ENCODE results near the gene ZNF493.

Gene ZNF493

DNA sequence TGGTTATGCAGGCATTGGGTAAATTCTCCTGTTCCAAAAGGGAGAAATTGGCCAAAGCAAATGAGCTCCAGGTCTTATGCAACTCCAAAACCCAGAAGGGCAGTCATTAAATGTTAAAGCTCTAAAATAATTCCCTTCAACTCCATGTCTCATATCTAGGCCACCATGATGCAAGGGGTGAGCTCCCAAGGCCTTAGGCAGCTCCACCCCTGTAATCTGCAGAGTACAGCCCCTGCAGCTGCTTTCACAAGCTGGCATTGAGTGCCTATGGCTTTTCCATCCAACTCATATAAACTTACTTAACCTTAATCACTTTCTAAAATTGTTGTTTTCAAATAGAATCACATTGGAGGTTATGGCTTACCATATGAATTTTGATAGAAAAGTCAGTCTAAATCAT, 63.8 kb downstream of the ZNF493 start:
- no peak for DNase-seq (ENCODE audit: low read depth)
- no peak overlapping the region for H3K4me3 ChIP-seq (replicated peaks; ENCODE audit: low read depth, low read length)
- no peak for TF ChIP-seq CTCF (IDR thresholded peaks at IDR 0.05; ENCODE audit: low read length, missing control alignments)

DNA sequence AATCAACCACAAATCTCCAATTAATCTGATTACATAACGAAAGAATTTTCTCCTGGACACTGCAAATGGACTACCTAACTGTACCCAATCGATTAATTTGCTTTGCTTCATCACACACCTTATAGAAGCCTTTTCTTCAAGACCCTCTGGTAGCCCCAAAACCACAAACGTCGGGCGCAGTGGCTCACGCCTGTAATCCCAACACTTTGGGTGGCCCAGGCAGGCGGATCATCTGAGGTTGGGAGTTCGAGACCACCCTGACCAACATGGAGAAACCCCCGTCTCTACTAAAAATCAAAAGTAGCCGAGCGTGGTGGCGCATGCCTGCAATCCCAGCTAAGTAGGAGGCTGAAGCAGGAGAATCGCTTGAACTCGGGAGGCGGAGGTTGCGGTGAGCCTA, 65.6 kb downstream of the ZNF493 start:
- H3K4me3 ChIP-seq (replicated peaks; ENCODE audit: low read depth, low read length): no peak overlapping the region
- no peak for TF ChIP-seq CTCF (IDR thresholded peaks at IDR 0.05; ENCODE audit: low read length, missing control alignments)
- no peak for DNase-seq (ENCODE audit: low read depth)

DNA sequence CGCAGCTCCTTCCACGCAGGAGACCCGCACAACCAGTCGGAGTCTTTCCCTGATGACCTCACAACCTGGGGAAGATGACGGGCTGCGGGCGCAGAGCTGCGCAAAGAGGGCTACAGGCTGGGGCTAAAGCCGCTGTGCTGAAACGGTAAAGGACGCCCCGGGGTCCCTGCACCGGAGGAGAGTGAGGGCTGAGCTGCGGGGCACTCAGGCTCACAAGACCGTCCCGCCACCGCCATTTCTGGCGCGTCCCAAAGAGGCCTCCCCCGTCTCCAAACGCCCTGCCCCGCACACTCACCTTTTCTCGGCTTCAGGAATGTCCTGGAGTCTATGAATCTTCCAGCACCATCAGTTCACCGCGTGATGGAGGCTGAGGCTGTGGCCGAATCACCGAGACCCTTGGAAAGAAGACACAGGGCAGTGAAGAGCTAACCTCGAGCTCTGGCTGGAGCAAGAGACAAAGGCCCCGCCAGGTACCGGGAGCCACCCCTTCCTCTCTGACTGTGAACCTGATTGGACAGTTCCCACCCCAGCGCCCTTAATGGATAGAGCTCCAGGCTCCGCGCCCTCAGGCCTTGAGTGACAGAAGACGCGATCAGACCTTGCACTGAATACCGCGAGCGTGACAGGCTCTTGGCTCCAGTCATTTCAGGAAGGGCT, 66.6 kb downstream of the ZNF493 start:
- no peak overlapping the region for H3K4me3 ChIP-seq (replicated peaks; ENCODE audit: low read depth, low read length)
- no peak for TF ChIP-seq CTCF (IDR thresholded peaks at IDR 0.05; ENCODE audit: low read length, missing control alignments)
- no peak for DNase-seq (ENCODE audit: low read depth)

DNA sequence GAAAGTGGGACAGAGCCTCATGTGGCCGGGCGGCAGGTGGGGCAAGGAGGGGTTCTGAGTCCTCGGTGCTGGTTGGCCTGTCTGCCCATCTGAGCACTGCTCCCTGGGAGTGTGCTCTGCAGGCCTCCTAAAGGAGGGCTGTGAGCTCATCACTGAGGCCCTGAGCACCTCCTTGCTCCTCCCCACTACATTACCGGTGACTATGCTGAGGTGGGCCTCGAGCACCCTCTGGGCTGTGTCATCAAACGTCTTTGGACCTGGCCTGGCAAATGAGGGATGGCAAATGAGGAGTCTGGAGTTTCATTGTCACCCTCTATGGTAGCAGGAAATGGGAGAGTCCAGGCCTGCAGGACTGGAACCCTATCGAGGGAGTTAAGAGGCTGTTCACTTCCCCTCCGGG, 69.7 kb downstream of the ZNF493 start:
- DNase-seq (ENCODE audit: low read depth): no peak
- no peak for TF ChIP-seq CTCF (IDR thresholded peaks at IDR 0.05; ENCODE audit: low read length, missing control alignments)
- H3K4me3 ChIP-seq (replicated peaks; ENCODE audit: low read depth, low read length): no peak overlapping the region

DNA sequence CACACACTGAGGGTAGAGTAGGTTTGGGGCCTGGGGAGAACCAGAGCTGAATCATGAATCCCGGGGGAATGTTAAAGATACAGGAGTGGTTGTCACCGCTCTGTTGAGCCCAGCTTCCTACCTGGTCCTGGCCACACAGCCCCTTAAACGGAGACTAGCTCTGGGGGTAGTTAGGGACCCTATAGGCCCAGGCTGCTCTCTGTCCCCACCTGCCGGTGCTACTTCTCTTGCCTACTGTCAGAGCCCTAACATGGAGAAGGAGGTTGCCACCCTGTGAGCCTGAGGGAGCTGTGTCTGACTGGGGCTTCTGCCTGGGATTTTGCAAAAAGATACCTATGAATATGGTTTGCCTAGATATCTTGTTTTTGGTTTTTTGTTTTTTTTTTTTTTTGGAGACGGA, 71.9 kb downstream of the ZNF493 start:
- no peak for TF ChIP-seq CTCF (IDR thresholded peaks at IDR 0.05; ENCODE audit: low read length, missing control alignments)
- no peak for DNase-seq (ENCODE audit: low read depth)
- H3K4me3 ChIP-seq (replicated peaks; ENCODE audit: low read depth, low read length): no peak overlapping the region

DNA sequence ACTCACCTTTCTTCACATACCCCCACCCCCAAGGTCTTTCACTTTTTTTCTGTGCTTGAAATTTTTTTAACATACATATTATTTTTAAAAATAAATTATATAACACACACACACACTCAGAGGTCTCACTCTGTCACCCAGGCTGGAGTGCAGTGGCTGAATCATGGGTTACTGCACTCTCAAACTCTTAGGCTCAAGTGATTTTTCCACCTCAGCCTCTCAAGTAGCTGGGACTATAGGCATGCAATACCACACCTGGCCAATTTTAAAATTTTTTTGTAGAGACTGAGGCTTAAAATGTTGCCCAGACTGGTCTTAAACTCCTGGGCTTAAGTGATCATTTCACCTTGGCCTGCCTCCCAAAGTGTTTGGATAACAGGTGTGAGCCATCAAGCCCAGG, 75.6 kb downstream of the ZNF493 start:
- TF ChIP-seq CTCF (IDR thresholded peaks at IDR 0.05; ENCODE audit: low read length, missing control alignments): no peak
- no peak for DNase-seq (ENCODE audit: low read depth)
- H3K4me3 ChIP-seq (replicated peaks; ENCODE audit: low read depth, low read length): no peak overlapping the region

DNA sequence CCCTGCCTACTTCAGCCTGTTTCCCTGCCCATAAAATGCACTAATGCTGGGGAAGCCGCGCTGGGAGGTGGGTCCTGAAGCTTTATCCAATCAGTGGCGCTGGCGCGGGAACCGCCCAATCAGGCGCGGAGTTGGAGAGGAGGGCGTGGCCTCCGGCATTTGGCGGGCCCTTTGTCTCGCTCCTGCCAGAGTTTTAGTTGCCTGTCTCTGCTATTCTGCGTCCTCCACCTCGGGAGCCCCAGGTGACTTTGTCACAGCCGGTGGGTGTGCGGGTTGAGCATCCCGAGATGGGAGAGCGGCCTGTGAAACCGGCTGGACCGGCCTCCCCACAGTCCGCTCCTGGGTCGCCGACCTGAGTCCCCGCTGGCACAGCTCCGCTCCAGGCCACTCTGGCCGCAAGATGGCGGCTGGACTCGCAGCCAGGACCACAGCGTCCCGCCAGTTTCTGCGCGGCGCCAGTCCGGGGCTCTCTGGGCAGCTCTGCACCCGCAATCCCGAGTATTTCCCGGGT, 77.8 kb downstream of the ZNF493 start:
- TF ChIP-seq CTCF (IDR thresholded peaks at IDR 0.05; ENCODE audit: low read length, missing control alignments): no peak
- DNase-seq (ENCODE audit: low read depth): peak; percentile 47
- H3K4me3 ChIP-seq (replicated peaks; ENCODE audit: low read depth, low read length): peak overlapping the region; percentile 49

All from fibroblast of pulmonary artery (primary cell).